IPS-18a (cell line): ENCODE measurements around the gene HINFP.

Experiments used
- H3K27ac ChIP-seq: one replicate; pipeline ENCODE4 v1.5.1; 2013; ENCODE audit warnings: low read length
- H3K27me3 ChIP-seq: one replicate; pipeline ENCODE4 v1.6.1; 2013; ENCODE audit warnings: mild to moderate bottlenecking, low read length; ENCODE audit not compliant: control insufficient read depth, insufficient read depth
- H3K36me3 ChIP-seq: one replicate; pipeline ENCODE4 v1.6.1; 2013; ENCODE audit warnings: low read depth, low read length; ENCODE audit not compliant: control insufficient read depth
- H3K4me1 ChIP-seq: one replicate; pipeline ENCODE4 v1.6.1; 2013; ENCODE audit warnings: low read depth, low read length; ENCODE audit not compliant: control insufficient read depth
- H3K4me3 ChIP-seq: one replicate; pipeline ENCODE4 v1.5.1; 2013; ENCODE audit warnings: low read length
- H3K9ac ChIP-seq: one replicate; pipeline ENCODE4 v1.6.1; 2013; ENCODE audit warnings: mild to moderate bottlenecking, low read length, moderate library complexity
- H3K9me3 ChIP-seq: one replicate; pipeline ENCODE4 v1.6.1; 2013; ENCODE audit warnings: low read depth, low read length; ENCODE audit not compliant: control insufficient read depth

HINFP gene

DNA sequence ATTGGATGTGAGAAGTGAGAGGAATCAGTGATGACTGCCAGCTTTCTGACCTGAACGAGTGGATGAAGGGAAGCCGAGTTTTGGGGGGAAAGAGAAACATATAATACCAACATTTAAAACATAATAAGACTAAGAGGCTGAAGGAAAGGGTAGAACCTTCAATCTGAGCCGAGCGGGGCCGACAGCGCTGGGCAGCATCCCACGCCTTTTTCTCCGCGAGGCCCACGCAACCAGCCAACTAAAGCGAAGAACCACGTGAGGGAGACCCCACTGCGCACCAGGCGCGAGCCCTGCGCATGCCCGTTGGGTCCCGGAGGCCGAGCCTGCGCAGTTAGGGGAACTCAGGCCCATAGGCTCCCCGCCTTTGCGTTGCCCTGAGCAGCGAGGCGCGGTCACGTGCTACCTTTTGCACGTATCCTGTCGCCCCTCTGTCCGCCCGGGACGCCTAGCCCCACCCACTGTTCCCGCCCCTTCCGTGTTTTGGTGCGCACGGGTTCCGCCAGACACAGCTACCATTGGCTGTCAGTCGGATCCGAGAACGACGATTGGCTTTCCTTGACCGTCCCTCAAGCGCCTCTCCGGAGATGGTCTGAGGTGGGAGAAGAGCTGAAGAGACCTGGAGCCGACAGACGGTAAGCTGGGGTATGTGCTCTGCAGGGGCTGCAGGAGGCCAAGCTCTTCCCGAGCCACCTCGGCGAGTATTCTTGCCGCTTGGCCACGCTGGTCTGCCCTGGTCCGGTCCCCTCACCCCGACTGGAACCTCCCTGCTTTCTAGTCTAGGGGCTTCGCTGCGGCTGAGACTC is at the start of gene HINFP:
TSS of gene HINFP (plus strand) at position 573 of the 803 bp plus-strand sequence. CDS start 5,365 bp downstream, outside the sequence.
- Histone ChIP-seq H3K9me3 (no peaks in the 10 kb centered on the region), H3K4me1 (peaks cover 6% of the 10 kb centered on the region), H3K27ac (peak within 1 kb of the TSS; percentile 70), H3K27me3 (no peaks in the 10 kb centered on the region), H3K4me3 (peak within 1 kb of the TSS; percentile 94), H3K36me3 (peaks cover 9% of the 10 kb centered on the region), H3K9ac (peak within 1 kb of the TSS; percentile 66)

DNA sequence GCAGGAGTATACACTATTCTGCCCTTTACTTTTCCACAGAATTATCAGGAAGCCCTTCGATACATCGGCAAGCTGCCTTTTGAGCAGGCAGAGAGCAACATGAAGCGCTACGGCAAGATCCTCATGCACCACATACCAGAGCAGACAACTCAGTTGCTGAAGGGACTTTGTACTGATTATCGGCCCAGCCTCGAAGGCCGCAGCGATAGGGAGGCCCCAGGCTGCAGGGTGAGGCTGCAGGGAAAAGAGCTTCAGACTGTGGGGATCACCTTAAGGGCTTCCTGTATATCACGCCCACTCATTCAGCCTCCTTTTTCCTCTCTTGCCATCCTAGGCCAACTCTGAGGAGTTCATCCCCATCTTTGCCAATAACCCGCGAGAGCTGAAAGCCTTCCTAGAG is 43.5 kb upstream of the HINFP start:
- no peak overlapping the region for H3K9ac ChIP-seq
- no peaks in the 10 kb centered on the region for H3K9me3 ChIP-seq
- peaks cover 67% of the 10 kb centered on the region for H3K36me3 ChIP-seq
- no peak overlapping the region for H3K27ac ChIP-seq
- H3K4me1 ChIP-seq, result no peaks in the 10 kb centered on the region
- H3K4me3 ChIP-seq, result no peak overlapping the region
- no peaks in the 10 kb centered on the region for H3K27me3 ChIP-seq

DNA sequence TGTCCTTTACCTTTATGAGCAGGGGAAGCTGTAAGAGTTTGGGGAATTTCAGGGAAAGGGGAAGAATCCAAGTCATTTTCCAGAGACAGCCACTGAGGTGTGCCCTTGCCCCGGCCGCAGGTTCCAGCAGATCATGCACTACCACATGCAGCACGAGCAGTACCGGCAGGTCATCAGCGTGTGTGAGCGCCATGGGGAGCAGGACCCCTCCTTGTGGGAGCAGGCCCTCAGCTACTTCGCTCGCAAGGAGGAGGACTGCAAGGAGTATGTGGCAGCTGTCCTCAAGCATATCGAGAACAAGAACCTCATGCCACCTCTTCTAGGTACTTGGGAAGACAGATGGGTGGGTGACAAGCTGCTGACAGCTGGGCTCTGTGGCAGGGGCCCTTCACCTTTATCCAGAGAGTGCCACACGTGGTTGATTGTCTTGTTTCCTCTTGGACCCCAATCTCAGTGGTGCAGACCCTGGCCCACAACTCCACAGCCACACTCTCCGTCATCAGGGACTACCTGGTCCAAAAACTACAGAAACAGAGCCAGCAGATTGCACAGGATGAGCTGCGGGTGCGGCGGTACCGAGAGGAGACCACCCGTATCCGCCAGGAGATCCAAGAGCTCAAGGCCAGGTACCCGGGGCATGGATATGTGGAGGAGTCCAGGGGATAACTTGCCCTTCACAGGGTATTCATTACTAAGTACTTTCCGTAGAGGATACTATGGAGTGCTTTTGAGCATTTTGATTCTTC is 42.5 kb upstream of the HINFP start:
- Histone ChIP-seq H3K9me3 (no peaks in the 10 kb centered on the region), H3K36me3 (peaks cover 56% of the 10 kb centered on the region), H3K9ac (no peak overlapping the region), H3K4me3 (no peak overlapping the region), H3K27ac (no peak overlapping the region), H3K27me3 (no peaks in the 10 kb centered on the region), H3K4me1 (no peaks in the 10 kb centered on the region)

DNA sequence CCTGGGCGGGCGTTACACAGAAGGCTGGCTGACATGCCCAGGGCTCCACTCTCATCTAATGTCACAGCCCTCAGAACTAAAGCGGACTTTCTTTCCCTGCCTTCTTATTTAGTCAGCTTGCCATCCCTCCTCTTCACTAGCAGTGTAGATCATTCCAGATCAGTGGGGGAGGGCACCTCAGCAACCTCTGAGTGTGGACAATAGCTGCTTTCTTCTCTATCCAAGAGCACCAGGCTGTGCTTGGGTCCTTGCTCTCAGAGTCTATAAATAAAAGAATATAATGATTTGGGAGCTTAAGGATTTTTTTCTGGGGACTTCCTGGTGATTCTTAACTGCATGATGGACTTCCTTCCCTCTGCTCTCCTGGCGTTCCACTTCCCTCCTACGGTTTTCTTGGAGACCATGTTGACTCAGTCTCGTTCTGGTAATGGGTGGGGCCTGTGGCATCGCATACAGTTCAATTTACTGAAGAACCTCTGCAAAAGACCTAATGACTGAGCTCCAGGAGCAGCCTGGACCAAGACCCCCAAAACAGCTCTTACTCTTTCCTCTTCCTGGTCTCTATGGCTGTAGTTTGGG is 39.6 kb upstream of the HINFP start:
- Histone ChIP-seq H3K9me3 (no peaks in the 10 kb centered on the region), H3K27ac (no peak overlapping the region), H3K4me3 (no peak overlapping the region), H3K9ac (no peak overlapping the region), H3K36me3 (peaks cover 48% of the 10 kb centered on the region), H3K27me3 (no peaks in the 10 kb centered on the region), H3K4me1 (no peaks in the 10 kb centered on the region)

- H3K27me3 ChIP-seq, result no peaks in the 10 kb centered on the region
- peak within 1 kb of the TSS; percentile 93 for H3K4me3 ChIP-seq
- no peaks in the 10 kb centered on the region for H3K9me3 ChIP-seq
- H3K9ac ChIP-seq, result peak within 1 kb of the TSS; percentile 96
- H3K4me1 ChIP-seq, result no peaks in the 10 kb centered on the region
- peak within 1 kb of the TSS; percentile 94 for H3K27ac ChIP-seq
- H3K36me3 ChIP-seq, result peaks cover 19% of the 10 kb centered on the region
Observed at GRCh38 chr11:119084663-119085436, 36.5 kb upstream of the HINFP start, which contains the start of gene HMBS. Gene HMBS (plus strand): TSS chr11:119084881. CDS start chr11:119085034, 153 bp downstream.

DNA sequence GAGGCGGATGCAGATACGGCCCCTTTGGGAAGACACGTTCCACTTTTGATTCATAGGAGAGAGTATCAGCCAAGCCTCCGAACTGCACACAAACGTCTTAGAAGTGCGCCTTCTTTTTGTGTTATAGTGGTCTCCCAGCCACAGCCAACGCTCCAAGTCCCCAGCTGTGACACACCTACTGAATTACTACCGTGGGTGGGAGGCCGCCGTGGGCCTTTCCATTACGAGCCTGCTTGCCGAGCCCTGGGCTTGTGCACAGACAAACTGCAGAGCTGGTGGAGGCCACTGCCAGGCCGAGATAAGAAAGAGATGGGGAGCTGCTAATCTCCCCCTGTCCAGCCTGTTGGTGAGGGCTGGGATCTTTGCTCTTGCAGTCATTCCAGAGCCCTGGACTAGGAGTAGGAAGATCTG is 35.9 kb upstream of the HINFP start:
- no peaks in the 10 kb centered on the region for H3K4me1 ChIP-seq
- no peaks in the 10 kb centered on the region for H3K27me3 ChIP-seq
- peak overlapping the region; percentile 93 for H3K4me3 ChIP-seq
- peak overlapping the region; percentile 96 for H3K9ac ChIP-seq
- H3K9me3 ChIP-seq, result no peaks in the 10 kb centered on the region
- peaks cover 21% of the 10 kb centered on the region for H3K36me3 ChIP-seq
- H3K27ac ChIP-seq, result peak overlapping the region; percentile 94

GRCh38 chr11:119087123-119087522 is 34.3 kb upstream of the HINFP start:
- H3K27ac ChIP-seq, result no peak overlapping the region
- peaks cover 13% of the 10 kb centered on the region for H3K36me3 ChIP-seq
- H3K9ac ChIP-seq, result no peak overlapping the region
- no peak overlapping the region for H3K4me3 ChIP-seq
- H3K9me3 ChIP-seq, result no peaks in the 10 kb centered on the region
- no peaks in the 10 kb centered on the region for H3K27me3 ChIP-seq
- peaks cover 2% of the 10 kb centered on the region for H3K4me1 ChIP-seq

- H3K9me3 ChIP-seq, result no peaks in the 10 kb centered on the region
- no peak overlapping the region for H3K27ac ChIP-seq
- peaks cover 19% of the 10 kb centered on the region for H3K36me3 ChIP-seq
- H3K4me1 ChIP-seq, result peaks cover 8% of the 10 kb centered on the region
- H3K27me3 ChIP-seq, result no peaks in the 10 kb centered on the region
- H3K9ac ChIP-seq, result no peak overlapping the region
- no peak overlapping the region for H3K4me3 ChIP-seq
Observed at GRCh38 chr11:119087747-119088241, 33.6 kb upstream of the HINFP start.

- Histone ChIP-seq H3K27ac (no peak overlapping the region), H3K36me3 (peaks cover 25% of the 10 kb centered on the region)
Observed at GRCh38 chr11:119088406-119088805, 33.0 kb upstream of the HINFP start.

GRCh38 chr11:119089319-119089718 is 32.1 kb upstream of the HINFP start:
- peaks cover 31% of the 10 kb centered on the region for H3K36me3 ChIP-seq
- H3K4me3 ChIP-seq, result no peak overlapping the region
- no peaks in the 10 kb centered on the region for H3K27me3 ChIP-seq
- no peak overlapping the region for H3K27ac ChIP-seq
- peaks cover 12% of the 10 kb centered on the region for H3K4me1 ChIP-seq
- no peak overlapping the region for H3K9ac ChIP-seq
- no peaks in the 10 kb centered on the region for H3K9me3 ChIP-seq

More at GRCh38 chr11:119088406-119088805, 33.0 kb upstream of the HINFP start:
- no peak overlapping the region for H3K9ac ChIP-seq
- H3K4me1 ChIP-seq, result peaks cover 12% of the 10 kb centered on the region
- no peak overlapping the region for H3K4me3 ChIP-seq
- H3K27me3 ChIP-seq, result no peaks in the 10 kb centered on the region
- no peaks in the 10 kb centered on the region for H3K9me3 ChIP-seq

- no peak overlapping the region for H3K4me3 ChIP-seq
- no peaks in the 10 kb centered on the region for H3K9me3 ChIP-seq
- no peak overlapping the region for H3K9ac ChIP-seq
- no peak overlapping the region for H3K27ac ChIP-seq
- peaks cover 17% of the 10 kb centered on the region for H3K4me1 ChIP-seq
- peaks cover 31% of the 10 kb centered on the region for H3K36me3 ChIP-seq
- no peaks in the 10 kb centered on the region for H3K27me3 ChIP-seq
Observed at GRCh38 chr11:119091178-119091577, 30.2 kb upstream of the HINFP start.
